Measurements from ENCODE around the gene WDR20. TPM values are rescaled to one million over a fixed set of nuclear protein-coding genes. Genes with fewer than 3 reads are reported as not detected.

WDR20 gene
- total RNA-seq, 2 experiments from 2014 or later: 40.1 to 41.2 TPM

- Histone ChIP-seq H3K4me1 (ENCODE audit: insufficient read depth, low read length) (peaks cover 33% of the 10 kb centered on the region), H3K27ac (ENCODE audit: low read depth in 1 of 2, low read length in 2 of 2) (no peak overlapping the region), H3K9me3 (ENCODE audit: control insufficient read depth in 1 of 2, insufficient read depth in 1 of 2, low read length in 2 of 2) (no peaks in the 10 kb centered on the region), H3K36me3 (ENCODE audit: insufficient read depth, low read length) (peaks cover 55% of the 10 kb centered on the region), H3K27me3 (ENCODE audit: control insufficient read depth in 1 of 2, insufficient read depth in 2 of 2, low read length in 2 of 2) (no peaks in the 10 kb centered on the region), H3K4me3 (ENCODE audit: low read length) (no peak overlapping the region)
- H3K4me1 Mint-ChIP-seq (ENCODE audit: low read depth): peaks cover 57% of the 10 kb centered on the region
- DNase-seq (no peak), ATAC-seq (ENCODE audit: poor library complexity) (no peak)
- ChIA-PET CTCF (no interaction called here), POLR2A (no interaction called here)
- TF ChIP-seq CTCF (IDR thresholded peaks at IDR 0.05): no peak
- intact Hi-C loops (cut with DNase I, micrococcal nuclease): no loop called here
- H3K4me3 Mint-ChIP-seq: no peak overlapping the region
- H3K36me3 Mint-ChIP-seq (ENCODE audit: low read depth): peaks cover 86% of the 10 kb centered on the region
- no peaks in the 10 kb centered on the region for H3K9me3 Mint-ChIP-seq
- peak overlapping the region; percentile 69 for H3K27ac Mint-ChIP-seq
- no peaks in the 10 kb centered on the region for H3K27me3 Mint-ChIP-seq
Measured at GRCh38 chr14:102201776-102202175, 62.1 kb downstream of the WDR20 start.

- no peaks in the 10 kb centered on the region for H3K27me3 ChIP-seq (ENCODE audit: control insufficient read depth in 1 of 2, insufficient read depth in 2 of 2, low read length in 2 of 2)
- H3K27ac ChIP-seq (ENCODE audit: low read depth in 1 of 2, low read length in 2 of 2): no peak overlapping the region
- ChIA-PET CTCF (no interaction called here), POLR2A (no interaction called here)
- H3K9me3 ChIP-seq (ENCODE audit: control insufficient read depth in 1 of 2, insufficient read depth in 1 of 2, low read length in 2 of 2): no peaks in the 10 kb centered on the region
- Mint-ChIP-seq H3K36me3 (ENCODE audit: low read depth) (peaks cover 86% of the 10 kb centered on the region), H3K4me3 (no peak overlapping the region), H3K27me3 (no peaks in the 10 kb centered on the region), H3K27ac (no peak overlapping the region), H3K4me1 (ENCODE audit: low read depth) (peaks cover 45% of the 10 kb centered on the region), H3K9me3 (no peaks in the 10 kb centered on the region)
- H3K4me1 ChIP-seq (ENCODE audit: insufficient read depth, low read length): peaks cover 33% of the 10 kb centered on the region
- TF ChIP-seq CTCF (IDR thresholded peaks at IDR 0.05): no peak
- intact Hi-C loops (cut with DNase I, micrococcal nuclease): no loop called here
- peaks cover 50% of the 10 kb centered on the region for H3K36me3 ChIP-seq (ENCODE audit: insufficient read depth, low read length)
- no peak overlapping the region for H3K4me3 ChIP-seq (ENCODE audit: low read length)
- ATAC-seq (ENCODE audit: poor library complexity) (no peak), DNase-seq (no peak)
Measured at GRCh38 chr14:102202944-102203343, 63.2 kb downstream of the WDR20 start.

GRCh38 chr14:102203382-102203781, 63.7 kb downstream of the WDR20 start:
- Mint-ChIP-seq H3K9me3 (no peaks in the 10 kb centered on the region), H3K4me1 (ENCODE audit: low read depth) (peaks cover 44% of the 10 kb centered on the region), H3K27me3 (no peaks in the 10 kb centered on the region), H3K27ac (no peak overlapping the region), H3K36me3 (ENCODE audit: low read depth) (peaks cover 84% of the 10 kb centered on the region), H3K4me3 (no peak overlapping the region)
- Histone ChIP-seq H3K27ac (ENCODE audit: low read depth in 1 of 2, low read length in 2 of 2) (no peak overlapping the region), H3K4me3 (ENCODE audit: low read length) (no peak overlapping the region), H3K27me3 (ENCODE audit: control insufficient read depth in 1 of 2, insufficient read depth in 2 of 2, low read length in 2 of 2) (no peaks in the 10 kb centered on the region), H3K36me3 (ENCODE audit: insufficient read depth, low read length) (peaks cover 52% of the 10 kb centered on the region), H3K4me1 (ENCODE audit: insufficient read depth, low read length) (peaks cover 32% of the 10 kb centered on the region), H3K9me3 (ENCODE audit: control insufficient read depth in 1 of 2, insufficient read depth in 1 of 2, low read length in 2 of 2) (no peaks in the 10 kb centered on the region)
- ChIA-PET POLR2A (no interaction called here), CTCF (no interaction called here)
- intact Hi-C loops (cut with DNase I, micrococcal nuclease): no loop called here
- DNase-seq (no peak), ATAC-seq (ENCODE audit: poor library complexity) (no peak)
- no peak for TF ChIP-seq CTCF (IDR thresholded peaks at IDR 0.05)

Data from CD4-positive, alpha-beta T cell (primary cell).